Activated CD4-positive, alpha-beta T cell treated with anti-CD3 and anti-CD28 coated beads for 24 hours (primary cell): ENCODE measurements around the gene CWC27.
"Not testable (repeated sequence)": the region's sequence is repeated elsewhere in the genome, so short reads cannot be mapped to it uniquely, and the experiment has no call there.

Source experiments
- DNase-seq, 2 donors: peaks; one replicate each; pipeline ENCODE4 v3.0.0-alpha.2; 2020; ENCODE audit warnings: low read depth in 2 of 2

Gene CWC27

DNA sequence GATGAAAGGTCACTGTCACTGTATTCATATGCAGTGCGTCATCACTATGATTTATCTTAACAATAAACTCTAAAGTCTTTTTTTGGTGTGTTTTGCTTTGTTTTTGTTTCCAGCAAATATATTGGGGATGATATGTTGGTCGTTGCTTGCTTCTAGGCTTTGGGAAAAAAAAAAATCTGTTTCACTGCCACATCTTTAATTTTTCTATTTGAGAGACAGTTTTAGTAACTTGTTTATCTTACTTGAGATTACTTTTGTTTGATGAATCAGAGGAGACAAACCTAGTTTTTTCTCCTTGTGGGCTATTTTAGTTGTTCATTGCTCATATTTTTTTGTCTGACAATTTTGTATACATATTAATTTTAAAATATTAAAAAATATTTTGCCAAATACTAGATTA, 19.4 kb downstream of the CWC27 start:
- DNase-seq: no peak

DNA sequence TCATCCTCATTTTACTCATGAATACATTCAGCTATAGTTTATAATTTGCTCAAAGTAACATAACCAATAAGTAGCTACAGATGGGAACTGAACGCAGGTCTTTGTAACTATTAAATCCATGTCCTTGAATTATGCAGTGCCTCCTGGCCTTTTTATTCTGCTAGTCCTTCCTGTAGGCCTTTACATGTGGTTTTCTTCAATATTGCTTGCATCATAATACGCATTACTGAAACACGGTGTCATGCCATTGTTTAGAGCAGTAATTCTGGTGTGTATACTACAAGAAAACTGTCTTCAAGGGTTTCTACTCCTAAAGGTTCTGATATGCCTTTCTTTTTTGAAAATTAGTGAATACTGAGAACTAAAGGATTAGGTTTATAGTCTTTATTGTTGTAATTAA, 20.7 kb downstream of the CWC27 start:
- DNase-seq: no peak

DNA sequence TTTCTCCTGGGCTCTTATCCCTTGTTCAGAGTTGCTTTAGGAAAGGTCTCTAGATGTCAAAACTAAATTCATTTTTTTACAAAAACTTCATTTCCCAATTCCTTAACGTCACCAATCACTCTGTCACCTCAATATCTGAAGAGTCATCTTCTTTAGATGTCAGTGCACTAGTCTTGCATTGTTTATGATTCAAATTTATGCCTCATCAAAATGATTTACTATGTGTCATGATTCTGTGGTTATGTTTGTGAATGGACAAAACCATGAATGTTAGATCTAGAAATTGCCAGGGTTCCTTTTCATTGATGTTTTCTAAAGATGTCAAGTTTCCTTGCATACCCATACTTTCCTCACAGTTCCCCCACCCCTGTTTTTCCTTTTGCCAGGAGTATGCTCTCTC, 21.5 kb downstream of the CWC27 start:
- no peak for DNase-seq

DNA sequence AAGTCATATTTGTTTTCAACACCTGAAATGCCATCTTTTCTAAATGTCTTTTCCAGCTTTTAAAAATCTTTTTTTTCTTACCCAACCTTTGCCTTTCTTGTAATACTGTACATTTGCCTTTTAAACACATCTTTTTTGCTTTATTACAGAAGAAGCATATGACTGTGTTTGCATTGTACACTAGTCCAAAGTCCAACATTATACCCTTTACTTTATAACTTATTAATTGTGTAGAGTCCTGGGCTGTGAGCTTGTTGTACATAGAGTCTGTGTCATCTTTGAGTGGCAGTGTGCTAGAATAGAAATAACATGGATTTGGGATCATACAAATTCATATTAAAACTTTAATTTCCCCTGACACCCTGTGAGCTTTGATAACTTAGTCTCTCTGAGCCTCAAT, 23.7 kb downstream of the CWC27 start:
- no peak for DNase-seq

DNA sequence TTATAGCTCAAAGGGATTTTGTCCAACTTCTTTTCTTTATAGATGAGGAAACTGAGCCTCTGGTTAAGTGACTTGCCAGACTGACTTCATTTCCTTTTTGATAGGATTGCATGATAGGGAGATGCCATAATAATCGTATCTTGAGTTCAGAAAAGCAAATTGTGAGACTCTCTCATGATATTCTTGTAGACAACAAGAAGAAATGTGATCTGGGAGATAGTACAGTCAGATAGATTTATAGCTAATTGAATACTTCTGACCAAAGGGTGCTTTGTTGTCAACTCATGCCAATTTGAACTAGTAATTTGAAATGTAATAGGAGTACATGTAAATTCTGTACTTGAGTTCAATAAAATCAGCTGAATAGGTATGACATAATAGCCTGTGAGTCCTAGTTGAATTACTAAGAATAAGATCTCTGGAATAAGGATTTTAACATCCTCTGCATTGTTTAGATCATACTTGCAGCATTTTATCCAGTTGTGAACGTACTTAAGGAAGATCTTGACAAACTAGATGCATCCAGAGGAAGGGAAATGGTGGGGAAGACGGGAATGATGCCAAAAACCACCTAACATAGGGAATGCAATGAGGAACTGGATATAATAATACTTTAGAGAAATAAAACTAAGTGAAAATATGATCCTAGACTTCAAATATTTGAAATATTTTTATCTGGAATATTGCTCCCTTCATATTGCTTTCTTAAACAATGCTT, 25.5 kb downstream of the CWC27 start:
- no peak for DNase-seq

DNA sequence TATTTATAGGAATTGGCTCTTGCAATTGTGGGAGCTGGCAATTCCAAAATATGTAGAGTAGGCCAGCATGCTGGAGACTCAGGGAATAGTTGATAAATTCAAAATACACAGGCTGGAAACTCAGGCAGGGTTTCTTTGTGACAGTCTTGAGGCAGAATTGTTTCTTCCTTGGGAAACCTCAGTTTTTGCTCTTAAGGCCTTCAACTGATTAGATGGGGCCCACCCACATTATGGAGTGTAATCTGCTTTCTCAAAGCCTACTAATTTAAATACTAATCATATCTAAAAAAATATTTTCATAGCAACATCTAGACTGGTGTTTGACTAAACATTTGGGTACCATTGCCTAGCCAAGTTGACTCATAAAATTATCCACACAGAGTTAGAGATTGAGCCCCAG, 27.6 kb downstream of the CWC27 start:
- no peak for DNase-seq

DNA sequence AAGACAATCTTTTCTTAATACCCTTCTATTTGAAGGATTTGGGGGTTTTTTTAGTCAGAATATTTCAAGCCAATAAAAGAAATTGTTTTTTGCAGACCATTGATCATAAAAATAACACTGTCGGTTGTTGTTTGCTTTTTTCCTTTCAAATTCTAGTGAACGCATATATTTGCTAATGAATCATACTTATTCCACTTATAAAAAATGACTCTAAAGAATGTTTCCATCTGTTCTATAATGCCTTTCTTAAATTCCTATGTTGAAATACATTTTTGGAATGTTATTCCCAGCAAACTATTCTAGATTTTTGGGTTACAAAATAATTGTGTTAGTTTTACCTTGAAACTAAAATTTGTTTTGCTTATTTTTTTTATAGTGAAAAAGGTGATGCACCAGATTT, 32.2 kb downstream of the CWC27 start:
- DNase-seq: no peak

DNA sequence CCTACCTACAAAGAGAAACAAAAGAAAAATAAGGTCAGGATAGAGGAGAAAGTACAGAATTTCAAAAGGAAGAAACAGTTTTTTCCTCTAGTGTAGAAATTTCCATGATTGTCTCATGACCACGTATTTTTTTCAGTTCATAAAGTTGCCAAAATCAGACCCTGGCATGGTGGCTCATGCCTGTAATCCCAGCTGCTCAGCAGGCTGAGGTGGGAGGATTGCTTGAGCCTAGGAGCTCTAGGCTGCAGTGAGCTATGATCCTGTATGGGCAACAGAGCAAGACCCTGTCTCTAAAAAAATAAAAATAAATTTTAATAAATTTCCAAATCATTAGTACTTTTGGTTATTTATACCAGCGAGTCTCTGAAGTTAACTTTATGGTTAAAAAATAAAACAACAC, 37.8 kb downstream of the CWC27 start:
- DNase-seq: no peak

DNA sequence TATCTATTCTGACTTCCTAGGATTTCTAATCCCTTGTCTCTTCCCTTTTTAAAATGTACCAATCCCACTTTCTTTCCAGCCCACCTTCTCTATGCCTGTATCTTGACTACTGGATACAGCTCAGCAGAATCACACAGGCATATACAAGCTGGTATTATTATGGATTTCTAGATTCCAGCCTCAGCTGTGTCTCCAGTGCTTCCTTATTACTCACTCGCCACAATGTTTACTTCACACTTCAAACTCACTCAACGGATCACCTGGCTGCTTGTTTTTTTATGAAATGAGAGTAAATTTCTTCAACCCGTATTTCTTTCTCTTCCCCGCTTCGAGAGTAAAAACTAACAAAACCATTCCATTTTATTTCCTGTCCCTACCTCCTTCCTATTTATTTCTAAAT, 38.8 kb downstream of the CWC27 start:
- no peak for DNase-seq

DNA sequence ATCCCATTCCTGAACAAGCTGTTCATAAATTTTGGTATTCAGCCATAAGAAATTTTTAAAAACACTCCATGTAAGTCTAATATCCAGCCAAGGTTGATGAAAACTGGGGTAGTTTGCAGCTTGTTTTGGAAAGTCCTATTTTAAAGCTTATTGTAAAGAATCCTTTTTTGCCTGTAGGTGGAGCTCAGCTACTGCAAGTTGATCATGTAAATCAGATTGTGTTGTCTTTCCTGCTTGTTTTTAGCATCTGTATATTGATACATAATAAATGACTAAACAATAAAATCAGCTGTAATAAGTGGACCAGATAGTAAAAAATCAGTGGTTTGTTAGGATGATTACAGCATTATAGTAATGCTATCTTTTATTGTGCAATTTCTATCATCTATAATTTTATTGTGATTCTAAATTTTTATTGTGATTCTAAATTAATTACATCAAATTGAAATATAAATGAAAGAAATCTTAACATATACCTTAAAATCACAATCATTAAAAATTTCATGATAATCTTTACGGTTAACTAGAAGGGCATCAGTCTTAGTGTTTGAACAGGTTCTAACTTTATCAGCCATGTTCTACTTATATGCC, 42.4 kb downstream of the CWC27 start:
- DNase-seq: no peak

DNA sequence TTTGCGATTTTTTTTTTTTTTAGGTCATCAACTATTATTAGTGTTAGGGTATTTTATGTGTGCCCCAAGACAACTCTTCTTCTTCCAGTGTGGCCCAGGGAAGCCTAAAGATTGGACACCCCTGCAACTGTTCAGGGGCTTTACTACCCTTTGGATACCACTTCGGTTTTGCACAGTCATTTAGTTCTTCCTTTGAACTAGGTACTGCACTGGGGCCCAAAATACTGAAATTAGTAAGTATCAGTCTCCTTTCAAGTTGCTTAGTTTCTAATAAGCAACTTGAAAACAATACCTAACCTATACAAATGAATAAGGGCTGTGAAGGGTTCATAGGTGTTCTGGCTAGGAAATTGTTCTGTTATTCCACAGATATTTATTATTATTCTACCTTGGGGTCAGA, 45.3 kb downstream of the CWC27 start:
- no peak for DNase-seq

DNA sequence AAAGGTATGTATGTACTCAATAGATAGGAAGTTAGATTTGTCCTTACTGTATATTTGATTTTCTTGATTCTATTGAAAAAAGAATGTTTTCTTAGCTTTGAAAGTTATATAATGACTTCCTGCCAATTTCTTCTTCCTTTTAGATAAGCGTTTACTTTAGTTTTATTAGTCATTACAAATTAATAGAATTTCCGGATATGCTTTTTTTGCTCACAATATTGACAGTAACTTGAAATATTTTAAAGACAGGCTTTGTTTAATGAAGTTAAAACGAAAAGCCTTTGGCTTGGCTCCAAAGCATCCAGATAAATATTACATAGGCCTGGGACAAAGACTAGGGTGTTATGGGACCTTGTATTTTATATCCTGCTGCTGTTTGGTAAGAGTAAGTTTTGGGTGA, 49.5 kb downstream of the CWC27 start:
- no peak for DNase-seq

DNA sequence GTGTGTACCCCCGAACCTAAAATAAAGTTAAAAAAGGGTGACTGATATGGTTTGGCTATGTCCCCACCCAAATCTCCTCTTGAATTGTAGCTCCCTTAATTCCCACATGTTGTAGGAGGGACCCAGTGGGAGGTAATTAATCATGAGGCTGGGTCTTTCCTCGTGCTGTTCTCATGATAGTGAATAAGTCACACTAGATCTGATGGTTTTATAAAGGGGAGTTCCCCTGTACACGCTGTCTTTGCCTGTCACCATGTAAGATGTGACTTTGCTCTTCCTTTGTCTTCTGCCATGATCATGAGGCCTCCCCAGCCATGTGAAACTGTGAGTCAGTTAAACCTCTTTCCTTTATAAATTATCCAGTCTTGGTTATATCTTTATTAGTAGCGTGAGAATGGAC, 50.6 kb downstream of the CWC27 start:
- DNase-seq: not testable (repeated sequence)

DNA sequence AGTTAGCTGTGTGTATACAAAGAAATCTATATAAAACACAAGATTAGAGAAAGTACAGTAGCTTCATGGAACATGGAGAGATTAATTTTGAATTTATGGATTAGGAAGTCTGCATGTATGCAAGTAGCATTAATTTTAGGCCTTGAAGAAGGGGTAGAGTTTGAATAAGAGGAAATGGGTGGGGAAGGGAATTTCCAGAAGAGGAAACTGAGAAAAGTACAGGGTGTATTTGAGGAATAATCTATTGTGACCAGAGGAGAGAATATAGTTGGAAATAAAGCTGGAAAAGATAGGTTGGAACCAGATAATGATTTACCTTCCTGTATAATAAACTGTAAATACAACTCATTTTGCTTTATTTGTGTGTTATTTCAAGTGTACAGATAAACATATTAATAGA, 53.6 kb downstream of the CWC27 start:
- DNase-seq: no peak

DNA sequence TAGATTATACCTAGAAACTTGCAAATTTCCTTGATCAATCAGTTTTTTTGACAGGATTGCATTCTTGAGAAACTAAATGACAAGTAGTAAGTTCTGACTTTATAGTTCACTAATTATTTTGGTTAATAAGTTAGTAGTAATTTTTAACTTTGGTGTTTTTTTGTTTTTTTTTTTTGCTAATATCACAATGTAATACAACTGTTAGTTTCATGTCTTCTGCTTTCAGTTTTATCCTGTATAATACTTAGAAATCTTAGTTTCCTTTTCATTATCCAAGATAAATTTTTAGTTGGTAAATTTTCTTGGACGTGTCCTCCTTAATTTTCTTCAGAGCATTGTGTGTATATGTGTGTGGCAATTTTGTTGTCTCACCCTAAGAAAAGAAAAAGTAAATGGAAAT, 57.8 kb downstream of the CWC27 start:
- DNase-seq: no peak

DNA sequence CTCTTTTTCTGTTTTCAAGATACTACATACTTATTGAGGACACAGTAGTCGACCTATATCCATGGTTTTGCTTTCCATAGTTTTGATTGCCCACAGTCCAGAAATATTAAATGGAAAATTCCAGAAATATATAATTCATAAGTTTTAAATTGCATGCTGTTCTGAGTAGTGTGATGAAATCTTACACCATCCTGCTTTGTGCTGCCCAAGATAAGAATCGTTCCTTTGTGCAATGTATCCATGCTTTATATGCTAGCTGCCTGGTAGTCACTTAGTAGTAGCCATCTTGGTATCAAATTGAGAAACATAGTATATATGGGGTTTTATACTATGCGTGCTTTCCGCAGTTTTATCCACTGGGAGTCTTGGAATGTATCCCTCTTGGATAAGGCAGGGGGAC, 59.0 kb downstream of the CWC27 start:
- DNase-seq: no peak

DNA sequence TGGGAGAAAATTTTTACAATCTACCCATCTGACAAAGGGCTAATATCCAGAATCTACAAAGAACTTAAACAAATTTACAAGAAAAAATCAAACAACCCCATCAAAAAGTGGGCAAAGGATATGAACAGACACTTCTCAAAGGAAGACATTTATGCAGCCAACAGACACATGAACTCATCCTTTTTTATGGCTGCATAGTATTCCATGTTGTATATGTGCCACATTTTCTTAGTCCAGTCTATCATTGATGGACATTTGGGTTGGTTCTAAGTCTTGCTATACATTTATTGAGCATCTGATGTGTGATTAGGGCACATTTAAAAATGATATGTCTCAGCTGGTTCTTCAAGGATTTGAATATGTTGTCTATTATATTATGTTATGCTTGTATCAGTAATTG, 61.9 kb downstream of the CWC27 start:
- DNase-seq: not testable (repeated sequence)

DNA sequence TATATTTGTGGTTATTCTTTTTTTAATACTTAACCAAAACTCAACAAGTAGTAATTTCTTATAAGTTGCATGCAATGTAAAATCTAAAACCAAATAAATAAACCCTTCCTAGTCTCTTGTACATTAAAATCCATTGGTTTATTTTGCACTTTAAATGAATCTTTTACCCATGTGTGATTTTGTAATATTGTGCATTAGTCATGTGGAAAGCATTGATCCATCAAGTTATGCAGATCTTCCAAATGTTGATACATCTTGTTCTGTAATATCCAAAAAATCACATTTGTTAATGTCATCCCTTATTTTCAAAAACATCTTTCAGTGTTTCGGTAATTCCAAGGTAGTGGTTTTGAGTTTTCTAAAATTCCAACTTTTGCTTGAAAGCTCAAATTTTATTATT, 63.3 kb downstream of the CWC27 start:
- DNase-seq: no peak

DNA sequence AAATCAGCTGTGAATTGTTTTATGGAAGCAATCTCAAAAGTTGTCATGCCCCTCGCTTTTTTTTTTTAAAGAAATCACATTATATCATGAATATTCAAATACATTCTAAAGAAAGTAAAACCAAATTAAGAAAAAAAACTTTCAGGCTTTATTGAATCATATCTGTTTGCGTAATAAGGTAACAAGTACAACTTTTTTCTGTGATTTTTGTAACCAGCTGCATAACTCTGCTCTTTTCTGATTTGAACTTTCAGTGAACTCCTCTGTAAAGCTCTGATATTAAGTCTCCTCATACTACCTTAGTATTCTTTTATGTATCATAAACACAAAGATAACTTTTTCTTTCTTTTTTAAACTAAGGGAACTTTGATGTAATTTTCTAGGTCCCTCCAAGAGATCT, 65.3 kb downstream of the CWC27 start:
- DNase-seq: no peak

DNA sequence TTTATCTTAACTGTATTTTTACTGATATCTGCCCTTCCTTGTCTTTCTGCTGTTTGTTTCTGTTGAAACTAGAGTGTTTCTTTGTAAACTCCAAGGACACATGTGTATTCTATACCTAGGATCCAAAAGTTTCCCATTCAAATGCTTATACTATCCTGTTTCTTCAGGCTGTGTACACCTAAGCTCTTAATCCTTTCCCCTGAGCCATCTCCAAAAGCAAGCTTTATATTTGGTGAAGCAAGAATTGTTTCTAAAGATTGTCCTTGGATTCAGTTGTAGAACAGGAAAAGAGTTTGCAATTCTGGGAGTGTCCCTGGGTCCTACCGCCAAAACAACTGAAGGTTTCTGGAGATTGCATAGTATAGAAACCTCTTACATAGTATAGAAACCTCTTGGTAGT, 65.9 kb downstream of the CWC27 start:
- DNase-seq: no peak

DNA sequence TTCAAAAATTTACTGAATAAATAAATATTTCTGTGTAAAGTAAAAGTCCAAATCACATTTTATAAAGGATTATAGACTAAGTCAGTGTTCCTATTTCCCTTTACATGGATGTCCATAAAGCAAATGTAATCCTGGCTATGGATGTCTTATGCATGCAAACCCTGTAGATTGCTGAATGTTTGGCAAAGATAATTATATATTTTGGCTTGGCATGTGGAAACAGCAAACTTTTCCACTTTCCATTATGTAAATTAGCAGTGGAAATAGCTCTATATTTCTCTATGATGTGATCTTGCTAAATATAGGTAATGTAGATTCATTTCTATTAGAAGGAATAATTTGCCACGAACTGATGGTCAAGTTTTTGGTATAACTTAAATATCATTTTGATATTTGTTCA, 66.5 kb downstream of the CWC27 start:
- no peak for DNase-seq

DNA sequence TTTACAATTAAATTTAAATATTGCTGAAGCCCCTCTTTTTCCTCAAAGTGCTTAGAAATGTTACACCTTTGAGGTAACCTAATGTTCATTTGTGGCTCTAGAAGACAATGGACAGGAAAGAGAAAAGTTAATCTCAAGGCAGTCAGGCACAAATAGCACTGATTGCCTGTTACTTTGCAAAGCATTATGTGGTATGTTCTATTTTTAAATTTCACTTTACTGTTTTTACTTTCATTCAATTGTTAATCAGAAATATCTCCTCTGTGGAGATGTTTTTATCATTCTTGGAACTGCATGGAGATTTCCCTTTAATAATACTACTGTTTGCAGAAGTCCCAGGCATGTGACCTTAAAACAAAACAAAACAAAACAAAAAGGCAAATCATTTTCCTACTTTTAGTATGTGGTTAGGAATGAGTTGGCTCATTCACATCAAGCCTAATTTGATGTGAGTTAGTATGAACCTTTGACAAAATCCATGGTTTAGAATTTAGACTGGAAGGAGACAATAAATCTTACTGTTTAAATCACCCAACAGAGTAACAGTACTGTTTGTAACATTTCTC, 67.5 kb downstream of the CWC27 start:
- no peak for DNase-seq

DNA sequence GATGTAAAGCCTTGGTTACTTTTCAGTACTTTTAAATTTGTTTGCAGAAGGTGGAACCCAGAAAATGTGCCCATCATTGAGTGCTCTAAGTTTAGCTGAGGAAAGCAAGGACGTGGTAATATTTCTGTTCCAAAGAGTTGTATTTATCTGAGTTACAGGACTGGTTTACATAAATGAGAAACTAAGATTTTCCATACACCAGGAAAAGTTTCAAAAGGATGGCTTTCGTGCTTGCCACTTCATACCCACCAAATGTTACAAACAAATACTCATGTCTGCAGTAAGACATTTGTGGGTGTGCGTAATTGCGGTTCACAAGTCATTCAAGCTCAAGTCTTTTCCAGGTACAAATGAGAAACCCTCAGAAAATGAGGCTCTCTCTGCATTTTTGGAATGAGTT, 68.1 kb downstream of the CWC27 start:
- no peak for DNase-seq

DNA sequence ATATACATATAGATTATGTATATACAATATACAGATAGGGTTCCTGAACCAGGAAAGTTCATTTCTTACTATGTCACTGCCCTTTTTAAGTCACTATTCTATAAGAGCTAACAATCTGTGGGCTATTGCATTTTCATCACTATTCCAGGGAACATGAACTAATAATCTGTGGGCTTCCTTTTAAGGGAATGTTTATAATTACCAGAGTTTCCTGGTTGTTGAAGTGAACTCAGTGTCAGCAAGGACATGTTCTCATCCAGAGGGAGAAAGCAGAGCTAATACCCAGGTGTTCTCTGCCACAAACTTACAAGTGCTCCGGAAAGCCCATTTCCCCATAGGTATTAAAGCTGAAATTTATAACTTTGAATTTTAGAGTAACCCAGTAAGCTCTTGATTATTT, 69.6 kb downstream of the CWC27 start:
- no peak for DNase-seq
